ENCODE data around the gene FLT3.
A peak's percentile ranks its signal among the peaks of the same experiment; 100 is the strongest.

FLT3 gene

DNA sequence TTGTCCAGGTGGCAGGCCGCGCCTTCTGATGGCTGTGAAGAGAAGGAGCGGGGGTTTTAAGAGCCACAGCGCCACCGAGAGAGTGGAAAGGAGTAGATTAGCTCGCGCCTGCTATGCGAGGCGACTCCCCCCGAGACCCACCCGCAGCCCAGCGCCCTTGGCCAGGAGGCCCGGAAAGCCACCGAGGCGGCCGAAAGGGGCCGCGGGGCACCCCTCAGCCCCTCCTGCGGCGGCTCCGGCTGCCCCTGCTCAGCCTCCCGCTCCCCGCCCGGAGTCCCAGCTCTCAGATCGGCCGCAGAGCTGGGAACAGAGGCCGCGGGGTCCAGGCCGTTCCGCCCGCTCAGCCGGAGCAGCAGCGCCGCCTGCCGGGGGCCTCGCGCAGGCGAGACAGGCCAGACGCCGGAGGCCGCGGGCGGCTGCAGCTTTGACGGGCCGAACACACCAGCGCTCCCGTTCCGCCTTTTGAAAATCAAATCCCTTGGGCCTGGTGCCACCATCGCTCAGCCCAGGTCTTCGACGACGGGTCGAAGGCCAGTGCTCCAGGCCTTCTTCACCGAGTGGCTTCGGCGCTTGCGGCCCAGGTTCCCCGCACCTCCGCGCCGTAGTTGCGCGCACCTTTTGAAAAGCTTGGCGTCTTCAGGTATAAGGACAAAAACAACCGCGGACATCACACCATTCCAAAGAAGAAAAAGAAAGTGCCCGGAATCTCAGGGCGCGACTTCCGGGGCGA lies 146.5 kb downstream of the FLT3 start (continued):
- TF ChIP-seq ZNF654 (tag by site-specific recombination; IDR thresholded peaks at IDR 0.05; ENCODE audit: low read depth) (peak; percentile 27), ZBTB8A (tag by site-specific recombination; IDR thresholded peaks at IDR 0.05) (peak; percentile 75), ZNF529 (tag by site-specific recombination; IDR thresholded peaks at IDR 0.05; ENCODE audit: insufficient replicate concordance) (no peak), ZNF747 (tag by site-specific recombination; IDR thresholded peaks at IDR 0.05) (no peak), ZNF350 (tag by site-specific recombination; IDR thresholded peaks at IDR 0.05) (no peak), ZNF140 (tag by site-specific recombination; IDR thresholded peaks at IDR 0.05) (no peak), ZNF302 (tag by site-specific recombination; IDR thresholded peaks at IDR 0.05; ENCODE audit: low read depth) (no peak), SCRT2 (tag by site-specific recombination; IDR thresholded peaks at IDR 0.05) (no peak), ZNF707 (tag by site-specific recombination; IDR thresholded peaks at IDR 0.05) (no peak), ZNF24 (tag by site-specific recombination; IDR thresholded peaks at IDR 0.05) (no peak), BCL11B (tag by site-specific recombination; IDR thresholded peaks at IDR 0.05; ENCODE audit: low read depth) (no peak), ZNF19 (tag by site-specific recombination; IDR thresholded peaks at IDR 0.05; ENCODE audit: low read depth) (no peak), KLF8 (tag by site-specific recombination; IDR thresholded peaks at IDR 0.05) (peak; percentile 54; the same call in 1 of the 2 replicates), TCF7L2 (IDR thresholded peaks at IDR 0.05; ENCODE audit: borderline replicate concordance, low read depth, low read length) (no peak), ZNF473 (tag by site-specific recombination; IDR thresholded peaks at IDR 0.05) (no peak), ZNF423 (tag by site-specific recombination; IDR thresholded peaks at IDR 0.05) (no peak), KLF7 (tag by site-specific recombination; IDR thresholded peaks at IDR 0.05; ENCODE audit: borderline replicate concordance) (no peak), ZXDB (tag by site-specific recombination; IDR thresholded peaks at IDR 0.05) (peak; percentile 40; the same call in 1 of the 2 replicates), ZNF658 (tag by site-specific recombination; IDR thresholded peaks at IDR 0.05) (no peak), KLF10 (tag by site-specific recombination; IDR thresholded peaks at IDR 0.05) (no peak)
- TF ChIP-seq, protein P1, sequence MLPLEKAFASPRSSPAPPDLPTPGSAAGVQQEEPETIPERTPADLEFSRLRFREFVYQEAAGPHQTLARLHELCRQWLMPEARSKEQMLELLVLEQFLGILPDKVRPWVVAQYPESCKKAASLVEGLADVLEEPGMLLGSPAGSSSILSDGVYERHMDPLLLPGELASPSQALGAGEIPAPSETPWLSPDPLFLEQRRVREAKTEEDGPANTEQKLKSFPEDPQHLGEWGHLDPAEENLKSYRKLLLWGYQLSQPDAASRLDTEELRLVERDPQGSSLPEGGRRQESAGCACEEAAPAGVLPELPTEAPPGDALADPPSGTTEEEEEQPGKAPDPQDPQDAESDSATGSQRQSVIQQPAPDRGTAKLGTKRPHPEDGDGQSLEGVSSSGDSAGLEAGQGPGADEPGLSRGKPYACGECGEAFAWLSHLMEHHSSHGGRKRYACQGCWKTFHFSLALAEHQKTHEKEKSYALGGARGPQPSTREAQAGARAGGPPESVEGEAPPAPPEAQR (tag by site-specific recombination; IDR thresholded peaks at IDR 0.05) = no peak
- TF ChIP-seq, protein P2, sequence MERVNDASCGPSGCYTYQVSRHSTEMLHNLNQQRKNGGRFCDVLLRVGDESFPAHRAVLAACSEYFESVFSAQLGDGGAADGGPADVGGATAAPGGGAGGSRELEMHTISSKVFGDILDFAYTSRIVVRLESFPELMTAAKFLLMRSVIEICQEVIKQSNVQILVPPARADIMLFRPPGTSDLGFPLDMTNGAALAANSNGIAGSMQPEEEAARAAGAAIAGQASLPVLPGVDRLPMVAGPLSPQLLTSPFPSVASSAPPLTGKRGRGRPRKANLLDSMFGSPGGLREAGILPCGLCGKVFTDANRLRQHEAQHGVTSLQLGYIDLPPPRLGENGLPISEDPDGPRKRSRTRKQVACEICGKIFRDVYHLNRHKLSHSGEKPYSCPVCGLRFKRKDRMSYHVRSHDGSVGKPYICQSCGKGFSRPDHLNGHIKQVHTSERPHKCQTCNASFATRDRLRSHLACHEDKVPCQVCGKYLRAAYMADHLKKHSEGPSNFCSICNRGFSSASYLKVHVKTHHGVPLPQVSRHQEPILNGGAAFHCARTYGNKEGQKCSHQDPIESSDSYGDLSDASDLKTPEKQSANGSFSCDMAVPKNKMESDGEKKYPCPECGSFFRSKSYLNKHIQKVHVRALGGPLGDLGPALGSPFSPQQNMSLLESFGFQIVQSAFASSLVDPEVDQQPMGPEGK (tag by site-specific recombination; IDR thresholded peaks at IDR 0.05) = peak; percentile 55
- TF ChIP-seq, protein P3, sequence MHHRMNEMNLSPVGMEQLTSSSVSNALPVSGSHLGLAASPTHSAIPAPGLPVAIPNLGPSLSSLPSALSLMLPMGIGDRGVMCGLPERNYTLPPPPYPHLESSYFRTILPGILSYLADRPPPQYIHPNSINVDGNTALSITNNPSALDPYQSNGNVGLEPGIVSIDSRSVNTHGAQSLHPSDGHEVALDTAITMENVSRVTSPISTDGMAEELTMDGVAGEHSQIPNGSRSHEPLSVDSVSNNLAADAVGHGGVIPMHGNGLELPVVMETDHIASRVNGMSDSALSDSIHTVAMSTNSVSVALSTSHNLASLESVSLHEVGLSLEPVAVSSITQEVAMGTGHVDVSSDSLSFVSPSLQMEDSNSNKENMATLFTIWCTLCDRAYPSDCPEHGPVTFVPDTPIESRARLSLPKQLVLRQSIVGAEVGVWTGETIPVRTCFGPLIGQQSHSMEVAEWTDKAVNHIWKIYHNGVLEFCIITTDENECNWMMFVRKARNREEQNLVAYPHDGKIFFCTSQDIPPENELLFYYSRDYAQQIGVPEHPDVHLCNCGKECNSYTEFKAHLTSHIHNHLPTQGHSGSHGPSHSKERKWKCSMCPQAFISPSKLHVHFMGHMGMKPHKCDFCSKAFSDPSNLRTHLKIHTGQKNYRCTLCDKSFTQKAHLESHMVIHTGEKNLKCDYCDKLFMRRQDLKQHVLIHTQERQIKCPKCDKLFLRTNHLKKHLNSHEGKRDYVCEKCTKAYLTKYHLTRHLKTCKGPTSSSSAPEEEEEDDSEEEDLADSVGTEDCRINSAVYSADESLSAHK (tag by site-specific recombination; IDR thresholded peaks at IDR 0.05) = no peak
- TF ChIP-seq, protein P4, sequence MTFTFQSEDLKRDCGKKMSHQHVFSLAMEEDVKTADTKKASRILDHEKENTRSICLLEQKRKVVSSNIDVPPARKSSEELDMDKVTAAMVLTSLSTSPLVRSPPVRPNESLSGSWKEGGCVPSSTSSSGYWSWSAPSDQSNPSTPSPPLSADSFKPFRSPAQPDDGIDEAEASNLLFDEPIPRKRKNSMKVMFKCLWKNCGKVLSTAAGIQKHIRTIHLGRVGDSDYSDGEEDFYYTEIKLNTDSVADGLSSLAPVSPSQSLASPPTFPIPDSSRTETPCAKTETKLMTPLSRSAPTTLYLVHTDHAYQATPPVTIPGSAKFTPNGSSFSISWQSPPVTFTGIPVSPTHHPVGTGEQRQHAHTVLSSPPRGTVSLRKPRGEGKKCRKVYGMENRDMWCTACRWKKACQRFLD (tag by site-specific recombination; IDR thresholded peaks at IDR 0.05) = no peak
